ENCODE data around the gene GGT5. TPM values are rescaled to one million over a fixed set of nuclear protein-coding genes. Genes with fewer than 3 reads are reported as not detected.
"Not testable (repeated sequence)": the region's sequence is repeated elsewhere in the genome, so short reads cannot be mapped to it uniquely, and the experiment has no call there.

Gene GGT5
- total RNA-seq, 1 experiment from 2014 or later = not detected

DNA sequence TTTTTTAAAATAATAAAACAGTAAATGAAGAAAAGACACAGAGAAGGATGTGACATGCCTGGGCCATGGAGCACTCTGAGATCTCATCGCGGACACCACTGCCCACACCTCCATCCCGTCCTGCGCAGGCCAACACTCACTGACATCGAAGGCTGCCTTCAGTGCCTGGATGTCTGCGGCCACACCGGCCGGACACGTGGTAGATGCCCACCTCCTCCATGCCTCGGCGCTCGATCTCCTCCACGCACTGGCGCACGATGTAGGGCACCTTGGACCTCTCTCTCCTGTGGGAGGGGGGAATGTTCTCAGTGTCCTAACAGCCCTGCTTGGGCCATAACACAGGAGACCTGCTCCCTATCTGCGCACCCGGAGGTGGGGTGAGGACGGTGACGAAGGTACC lies 18.6 kb upstream of the GGT5 start:
- not testable (repeated sequence) for DNase-seq (ENCODE audit: low spot score)

DNA sequence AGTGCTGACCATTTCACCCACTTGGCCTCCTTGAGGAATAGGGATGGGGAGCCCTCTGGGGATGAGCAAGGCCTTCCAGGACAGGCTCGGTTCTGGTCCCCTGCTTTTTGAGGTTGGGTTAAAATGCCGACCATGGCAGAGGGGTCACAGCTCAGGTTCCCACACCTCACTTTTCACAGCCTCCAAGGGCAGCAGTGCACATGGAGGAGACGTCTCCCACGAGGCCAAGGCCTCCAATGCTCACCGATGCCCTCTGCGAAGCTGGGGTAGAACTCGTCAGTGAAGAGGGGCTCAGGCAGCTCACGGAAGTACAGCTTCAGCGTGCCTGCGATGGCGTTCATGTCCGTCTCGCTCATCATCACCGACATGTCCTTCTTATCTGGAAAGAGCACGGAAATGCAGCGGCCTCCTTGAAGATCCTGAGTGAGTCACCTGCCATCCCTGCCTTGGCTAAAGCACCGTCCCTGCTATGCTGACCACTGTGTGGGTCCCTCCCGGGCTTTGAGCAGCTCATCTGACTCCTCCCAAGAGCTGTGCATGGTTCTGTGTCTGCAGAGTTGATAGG lies 17.4 kb upstream of the GGT5 start:
- not testable (repeated sequence) for DNase-seq (ENCODE audit: low spot score)

DNA sequence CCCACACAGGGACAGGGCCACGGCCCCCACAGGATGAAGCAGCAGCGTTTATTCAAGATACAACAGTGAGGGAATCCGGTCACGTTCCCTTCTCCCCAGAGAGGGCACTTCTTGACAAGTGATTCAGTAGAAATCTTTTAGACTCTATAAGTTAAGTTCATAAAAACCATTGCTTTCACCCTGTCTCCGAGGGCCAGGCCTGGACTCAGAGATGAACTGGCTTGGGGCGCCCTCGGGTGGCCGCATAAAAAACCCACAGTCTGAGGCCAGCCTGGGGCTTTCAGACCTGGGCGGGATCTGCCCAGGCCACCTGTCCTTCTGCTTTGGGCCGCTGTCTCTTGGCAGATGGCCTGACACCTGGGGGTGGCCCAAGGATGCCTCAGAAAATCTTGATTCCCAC lies 14.6 kb upstream of the GGT5 start:
- DNase-seq (ENCODE audit: low spot score) = peak; percentile 81

DNA sequence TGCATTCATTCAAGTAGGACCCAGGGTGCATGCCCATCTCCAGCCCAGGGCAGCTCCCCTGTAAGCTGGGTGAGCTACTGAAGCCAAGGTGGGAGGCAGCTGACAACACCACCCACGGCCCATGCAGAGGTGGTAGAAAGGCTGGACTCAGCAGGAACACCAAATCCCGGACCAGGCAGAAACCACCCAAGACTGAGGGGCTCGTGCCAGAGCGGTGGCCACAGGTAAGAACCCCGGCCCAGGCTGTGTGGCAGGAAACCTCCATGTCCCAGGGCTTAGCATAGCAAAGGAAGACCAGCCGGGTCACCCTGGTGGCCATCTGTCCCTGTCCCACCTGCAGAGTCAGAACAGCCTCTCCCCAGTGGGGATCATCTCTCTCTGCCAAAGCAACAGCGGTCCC lies 11.9 kb upstream of the GGT5 start:
- DNase-seq (ENCODE audit: low spot score) = not testable (repeated sequence)

DNA sequence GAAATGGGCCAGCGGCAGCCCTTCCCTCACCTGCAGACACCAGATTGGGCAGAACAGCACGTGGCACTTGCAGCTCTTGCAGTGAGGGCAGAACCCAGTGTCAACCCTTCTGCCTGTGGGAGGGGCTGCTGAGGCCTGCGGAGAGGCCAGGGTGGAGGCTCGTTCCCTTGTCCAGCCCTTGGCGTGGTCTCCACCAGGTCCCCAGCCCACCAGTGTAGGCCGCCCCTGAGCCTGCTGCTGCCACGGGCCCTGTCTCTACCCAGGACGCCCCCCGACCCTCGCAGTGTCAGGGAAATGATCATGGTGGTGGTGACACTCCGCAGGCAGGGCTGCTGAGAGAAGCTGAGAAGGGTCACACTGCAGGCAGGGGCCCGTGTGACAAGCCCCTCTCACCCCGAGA lies 11.3 kb upstream of the GGT5 start:
- DNase-seq (ENCODE audit: low spot score) = not testable (repeated sequence)

GRCh38 chr22:24253126-24253525 lies 8.2 kb upstream of the GGT5 start:
- not testable (repeated sequence) for DNase-seq (ENCODE audit: low spot score)

GRCh38 chr22:24251286-24251685 lies 6.4 kb upstream of the GGT5 start:
- not testable (repeated sequence) for DNase-seq (ENCODE audit: low spot score)

- DNase-seq (ENCODE audit: low spot score) = not testable (repeated sequence)
Measured at GRCh38 chr22:24249413-24249812, 4.5 kb upstream of the GGT5 start.

DNA sequence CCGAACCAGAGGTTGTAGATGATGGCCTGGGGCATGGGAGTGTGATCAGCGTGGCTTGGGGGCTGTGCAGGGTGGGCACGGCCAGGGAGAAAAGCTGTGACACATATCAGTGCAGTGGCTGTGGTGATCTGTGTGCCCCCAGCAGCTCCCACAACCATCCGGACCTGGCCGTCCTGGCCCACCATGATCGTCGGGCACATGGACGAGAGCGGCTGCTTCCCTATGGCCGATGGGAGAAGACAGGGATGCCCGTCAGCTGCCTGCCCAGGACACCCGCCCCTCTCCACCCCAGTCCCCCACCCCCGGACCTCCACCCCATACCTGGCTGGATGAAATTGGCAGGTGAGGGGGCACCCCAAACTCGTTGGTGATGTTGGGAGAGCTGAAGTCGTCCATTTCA lies 3.7 kb upstream of the GGT5 start:
- DNase-seq (ENCODE audit: low spot score) = not testable (repeated sequence)

DNA sequence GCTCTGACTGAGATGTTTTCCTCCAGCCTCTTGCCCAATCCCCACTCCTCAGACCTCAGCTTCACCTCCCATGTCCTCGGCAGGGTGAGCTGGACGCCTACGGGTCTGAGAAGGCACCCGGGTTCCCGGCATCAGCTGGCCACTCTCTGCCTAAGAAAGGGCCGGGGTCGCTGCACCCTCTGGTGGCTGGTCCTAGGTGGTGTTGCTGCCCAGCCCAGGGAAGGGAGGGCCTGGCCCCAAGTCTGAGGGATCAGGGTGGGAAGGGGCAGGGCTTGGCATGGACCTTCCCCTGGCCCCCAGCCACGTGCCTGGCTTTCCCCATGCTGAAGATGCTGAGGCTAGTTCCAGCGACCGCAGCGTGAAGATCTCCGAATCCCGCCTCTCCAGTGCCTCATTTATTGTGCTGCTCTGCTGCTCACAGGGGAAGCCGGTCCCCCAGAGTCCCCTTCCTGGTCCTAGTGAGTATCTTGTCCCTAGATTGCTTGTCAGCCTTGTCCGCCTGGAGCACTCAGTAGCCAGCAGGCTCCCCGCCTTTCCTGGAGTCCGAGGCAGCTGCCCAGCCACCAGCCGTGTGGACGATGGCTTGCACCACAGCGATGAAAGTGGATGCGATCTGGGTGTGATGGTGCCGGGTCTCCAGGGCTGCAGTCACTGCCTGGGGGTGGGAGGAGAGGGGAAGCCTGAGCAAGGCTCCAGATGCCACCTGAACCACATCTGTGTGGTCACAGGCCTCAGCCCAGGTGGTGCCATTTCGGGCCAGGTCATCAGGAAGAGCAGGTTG lies 2.9 kb upstream of the GGT5 start:
- peak; percentile 58 for DNase-seq (ENCODE audit: low spot score)

DNA sequence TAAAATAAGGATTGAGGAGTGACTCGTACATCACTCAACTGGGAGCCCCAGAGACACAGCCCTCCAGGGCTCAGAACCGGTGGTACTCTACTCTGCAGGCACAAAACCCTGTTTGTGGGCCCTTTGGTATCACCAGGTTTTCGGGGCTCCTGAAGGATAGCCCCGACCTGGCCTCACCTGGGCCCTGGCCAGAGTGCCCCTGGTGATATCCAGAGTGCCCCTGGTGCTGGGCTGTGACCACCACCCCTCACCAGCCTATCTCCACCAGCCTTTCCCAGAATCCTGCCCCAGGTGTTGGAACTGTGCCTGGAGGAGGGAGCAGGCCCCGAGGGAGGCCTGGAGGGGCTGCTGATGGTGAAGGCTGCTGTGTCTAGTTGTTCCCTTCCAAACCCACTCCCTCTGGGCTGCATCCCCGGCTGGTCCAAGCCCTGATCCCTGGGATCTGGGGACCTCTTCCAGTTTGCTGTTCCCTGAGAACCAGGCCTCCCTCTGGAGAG lies 2.2 kb upstream of the GGT5 start:
- no peak for DNase-seq (ENCODE audit: low spot score)

GRCh38 chr22:24245584-24246561 lies 991 bp upstream of the GGT5 start:
- DNase-seq (ENCODE audit: low spot score) = not testable (repeated sequence)

GRCh38 chr22:24244144-24244787 lies 616 bp downstream of the GGT5 start:
- no peak for DNase-seq (ENCODE audit: low spot score)

DNA sequence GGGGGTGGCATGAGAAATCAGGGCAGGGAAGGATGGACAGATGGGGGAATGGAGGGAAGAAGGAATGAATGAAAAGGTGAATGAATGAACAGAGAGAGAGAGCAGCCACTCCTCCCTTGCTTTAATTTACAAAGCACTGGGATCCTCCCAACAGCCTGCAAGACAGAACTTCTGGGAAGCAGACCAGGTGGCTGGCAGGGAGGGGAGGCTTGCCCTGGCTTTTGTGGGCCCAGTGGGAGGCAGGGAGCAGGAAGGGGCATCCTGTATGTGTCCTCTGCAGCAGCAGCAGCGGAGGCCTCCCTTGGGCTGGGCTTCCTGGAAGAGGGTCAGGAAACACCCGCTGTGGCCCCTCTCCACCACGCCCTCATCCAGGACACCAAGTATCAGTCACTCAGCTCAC lies 1.5 kb downstream of the GGT5 start:
- peak; percentile 23 for DNase-seq (ENCODE audit: low spot score)

- not testable (repeated sequence) for DNase-seq (ENCODE audit: low spot score)
Measured at GRCh38 chr22:24240985-24241692, 3.7 kb downstream of the GGT5 start.

DNA sequence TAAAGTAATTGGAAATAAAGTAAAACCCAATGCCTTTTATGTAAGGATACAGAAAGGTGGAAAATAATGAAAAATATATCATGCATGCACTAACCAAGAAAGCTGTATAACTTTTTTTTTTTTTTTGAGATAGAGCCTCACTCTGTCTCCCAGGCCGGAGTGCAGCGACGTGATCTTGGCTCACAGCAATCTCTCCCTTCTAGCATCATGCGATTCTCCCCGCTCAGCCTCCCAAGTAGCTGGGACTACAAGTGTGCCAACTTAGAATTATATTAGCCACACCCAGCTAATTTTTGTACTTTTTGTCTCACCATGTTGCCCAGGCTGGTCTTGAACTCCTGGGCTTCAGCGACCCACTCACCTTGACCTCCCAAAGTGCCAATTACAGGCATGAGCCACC lies 4.5 kb downstream of the GGT5 start:
- DNase-seq (ENCODE audit: low spot score) = no peak

- DNase-seq (ENCODE audit: low spot score) = not testable (repeated sequence)
Measured at GRCh38 chr22:24238101-24238694, 6.7 kb downstream of the GGT5 start.

GRCh38 chr22:24236656-24237055 lies 8.2 kb downstream of the GGT5 start:
- no peak for DNase-seq (ENCODE audit: low spot score)

- DNase-seq (ENCODE audit: low spot score) = no peak
Measured at GRCh38 chr22:24235315-24235714, 9.6 kb downstream of the GGT5 start.

DNA sequence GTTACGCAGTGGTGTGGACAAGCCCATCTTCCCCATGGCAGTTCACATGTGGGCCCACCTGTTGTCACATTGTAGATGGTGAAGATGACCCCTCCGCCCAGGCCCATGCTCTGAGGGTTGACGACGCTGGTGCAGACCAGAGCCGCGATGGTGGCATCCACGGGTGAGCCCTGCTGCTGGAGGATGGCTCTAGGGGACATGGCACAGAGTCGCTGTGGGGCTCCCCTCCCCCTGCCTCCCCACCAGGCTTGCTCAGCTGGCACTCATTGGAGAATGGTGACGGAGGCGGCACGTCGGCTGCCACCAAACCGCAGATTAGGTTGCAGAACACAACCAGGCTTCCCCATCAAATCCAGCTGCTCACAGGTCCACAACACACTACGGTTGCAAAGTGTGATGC lies 11.1 kb downstream of the GGT5 start:
- no peak for DNase-seq (ENCODE audit: low spot score)

GRCh38 chr22:24233235-24233634 lies 11.6 kb downstream of the GGT5 start:
- no peak for DNase-seq (ENCODE audit: low spot score)
